GM23338 (cell line): Measurements from ENCODE around the gene CTNNA2. TPM values are rescaled to one million over a fixed set of nuclear protein-coding genes. Genes with fewer than 3 reads are reported as not detected.

ENCODE experiments used
- ATAC-seq: fragments of 200-7000 bp; cut with Tn5 transposase; 3 replicates; pipeline ENCODE4 v1.9.1; 2020
- DNase-seq: peaks from one replicate; pipeline ENCODE4 v3.0.0-alpha.2; 2015; ENCODE audit warnings: low spot score
- H2AFZ ChIP-seq: fragments of 200-600 bp; sonication (generic); 2 replicates; pipeline ENCODE4 v1.8.0; 2016; ENCODE audit warnings: antibody characterized with exemption, mild to moderate bottlenecking, moderate library complexity
- H3F3A ChIP-seq: fragments of 200-600 bp; sonication (generic); replicated peaks from 2 replicates; pipeline ENCODE4 v1.8.0; 2017; ENCODE audit warnings: antibody characterized with exemption, mixed run types, low read depth
- H3K27ac ChIP-seq: fragments of 200-600 bp; sonication (generic); 2 replicates; pipeline ENCODE4 v1.6.1; 2016; ENCODE audit warnings: low read depth
- H3K27me3 ChIP-seq: fragments of 200-600 bp; sonication (generic); 2 replicates; pipeline ENCODE4 v1.8.0; 2016; ENCODE audit warnings: mild to moderate bottlenecking, mixed run types, moderate library complexity; ENCODE audit not compliant: insufficient read depth
- H3K36me3 ChIP-seq: fragments of 200-600 bp; sonication (generic); 2 replicates; pipeline ENCODE4 v1.8.0; 2016; ENCODE audit warnings: mild to moderate bottlenecking; ENCODE audit not compliant: insufficient read depth
- H3K4me1 ChIP-seq: fragments of 200-600 bp; sonication (generic); 2 replicates; pipeline ENCODE4 v1.8.0; 2016; ENCODE audit warnings: mild to moderate bottlenecking, moderate library complexity; ENCODE audit not compliant: insufficient read depth
- H3K4me2 ChIP-seq: fragments of 200-600 bp; sonication (generic); 2 replicates; pipeline ENCODE4 v1.7.1; 2017; ENCODE audit warnings: mixed run types
- H3K4me3 ChIP-seq: fragments of 200-600 bp; sonication (generic); 2 replicates; pipeline ENCODE4 v1.6.1; 2016; ENCODE audit warnings: mixed run types
- H3K79me2 ChIP-seq: fragments of 200-600 bp; sonication (generic); replicated peaks from 2 replicates; pipeline ENCODE4 v1.8.0; 2017; ENCODE audit warnings: mild to moderate bottlenecking; ENCODE audit not compliant: insufficient read depth
- H3K9me2 ChIP-seq: fragments of 200-600 bp; sonication (generic); 2 replicates; pipeline ENCODE4 v1.8.0; 2017; ENCODE audit not compliant: insufficient read depth
- H4K20me1 ChIP-seq: fragments of 200-600 bp; sonication (generic); replicated peaks from 2 replicates; pipeline ENCODE4 v1.8.0; 2017; ENCODE audit warnings: mild to moderate bottlenecking; ENCODE audit not compliant: insufficient read depth
- H3K27ac Mint-ChIP-seq: 2 replicates; pipeline ENCODE4 v1.8.0; 2020; ENCODE audit warnings: inconsistent platforms, mild to moderate bottlenecking, moderate library complexity, mixed read lengths
- H3K27me3 Mint-ChIP-seq: 3 replicates; pipeline ENCODE4 v1.8.0; 2022; ENCODE audit warnings: low read depth, mild to moderate bottlenecking, moderate library complexity, mixed read lengths, inconsistent platforms; ENCODE audit not compliant: insufficient read depth, poor library complexity
- H3K36me3 Mint-ChIP-seq: 3 replicates; pipeline ENCODE4 v1.8.0; 2021; ENCODE audit warnings: low read depth, mild to moderate bottlenecking, inconsistent platforms, moderate library complexity, mixed read lengths
- H3K4me1 Mint-ChIP-seq: 3 replicates; pipeline ENCODE4 v1.8.0; 2020; ENCODE audit warnings: mild to moderate bottlenecking, inconsistent platforms, mixed read lengths
- H3K4me3 Mint-ChIP-seq: 3 replicates; pipeline ENCODE4 v1.8.0; 2021; ENCODE audit warnings: moderate library complexity, mild to moderate bottlenecking, inconsistent platforms, mixed read lengths
- H3K9me3 Mint-ChIP-seq: 3 replicates; pipeline ENCODE4 v1.8.0; 2020; ENCODE audit warnings: moderate library complexity, mild to moderate bottlenecking, inconsistent platforms, mixed read lengths
- CREB1 ChIP-seq: fragments of 250-450 bp; sonication (Bioruptor Pico); IDR thresholded peaks from 2 replicates; pipeline ENCODE4 v1.5.0; 2020; ENCODE audit warnings: low read depth, mild to moderate bottlenecking, moderate library complexity
- CTCF ChIP-seq, 2 experiments: fragments of 200-600 bp in 1 of 2; sonication (generic) in 1 of 2; conservative IDR thresholded peaks; 2 replicates each; pipeline versions ENCODE4 v1.5.1 to v1.6.1; 2016 to 2017; ENCODE audit warnings: antibody characterized with exemption in 2 of 2, low read depth in 2 of 2, mild to moderate bottlenecking in 2 of 2, moderate library complexity in 1 of 2
- ETS1 ChIP-seq: IDR thresholded peaks from 2 replicates; pipeline ENCODE4 v1.6.1; 2016; ENCODE audit warnings: antibody characterized with exemption
- EZH2 ChIP-seq: fragments of 200-600 bp; sonication (generic); IDR thresholded peaks from one replicate; pipeline ENCODE4 v1.8.0; 2017; ENCODE audit warnings: antibody characterized with exemption, mild to moderate bottlenecking, low read depth; ENCODE audit not compliant: unreplicated experiment
- EZH2phosphoT487 ChIP-seq: fragments of 200-600 bp; sonication (generic); IDR thresholded peaks from one replicate; pipeline ENCODE4 v1.8.1; 2018; ENCODE audit warnings: antibody characterized with exemption; ENCODE audit not compliant: unreplicated experiment
- JUNB ChIP-seq: IDR thresholded peaks from one replicate; pipeline ENCODE4 v1.6.1; 2016; ENCODE audit warnings: antibody characterized with exemption; ENCODE audit not compliant: unreplicated experiment
- NANOG ChIP-seq: IDR thresholded peaks from 2 replicates; pipeline ENCODE4 v1.6.1; 2016; ENCODE audit warnings: antibody characterized with exemption, borderline replicate concordance
- POLR2AphosphoS5 ChIP-seq: IDR thresholded peaks from 2 replicates; pipeline ENCODE4 v1.6.1; 2016; ENCODE audit warnings: antibody characterized with exemption, low read depth
- REST ChIP-seq: IDR thresholded peaks from one replicate; pipeline ENCODE4 v1.6.1; 2018; ENCODE audit warnings: antibody characterized with exemption; ENCODE audit not compliant: unreplicated experiment
- STAT1 ChIP-seq: IDR thresholded peaks from one replicate; pipeline ENCODE4 v1.6.1; 2016; ENCODE audit warnings: antibody characterized with exemption; ENCODE audit not compliant: unreplicated experiment
- ZNF114 ChIP-seq: fragments of 250-450 bp; sonication (Bioruptor Pico); IDR thresholded peaks from 2 replicates; pipeline ENCODE4 v1.5.0; 2020; ENCODE audit warnings: mild to moderate bottlenecking, moderate library complexity
- ZNF331 ChIP-seq: fragments of 250-450 bp; sonication (Bioruptor Pico); IDR thresholded peaks from 2 replicates; pipeline ENCODE4 v1.5.0; 2020; ENCODE audit warnings: low read depth, mild to moderate bottlenecking, moderate library complexity
- ZNF462 ChIP-seq: fragments of 250-450 bp; sonication (Bioruptor Pico); IDR thresholded peaks from 2 replicates; pipeline ENCODE4 v1.5.0; 2020; ENCODE audit warnings: mild to moderate bottlenecking, moderate library complexity
- polyA plus RNA-seq: library from polyadenylated mRNA; unstranded; fragments of >200 nt; fragmentation: Nextera tagmentation; extraction: Ambion mirVana; gene quantifications from 2 replicates; pipeline ENCODE4 v1.2.1, GENCODE V29; 2016
- total RNA-seq: library from RNA; depleted of rRNA; stranded (reverse); fragments of >200 nt; shearing (Covaris generic); gene quantifications from 2 replicates; pipeline ENCODE4 v1.2.3, GENCODE V29; 2014

Gene CTNNA2
- total and polyA plus RNA-seq, 2 experiments from 2014 or later, result 6.4 to 15.6 TPM

- Histone ChIP-seq H2AFZ (no peak overlapping the region), H3K79me2 (no peaks in the 10 kb centered on the region), H3K4me3 (no peak overlapping the region), H3K36me3 (no peaks in the 10 kb centered on the region; the same call in 1 of the 2 replicates), H3K27ac (no peak overlapping the region), H4K20me1 (no peaks in the 10 kb centered on the region), H3K27me3 (no peaks in the 10 kb centered on the region), H3K4me2 (no peak overlapping the region), H3K9me2 (peaks cover 3% of the 10 kb centered on the region), H3F3A (no peaks in the 10 kb centered on the region), H3K4me1 (peaks cover 15% of the 10 kb centered on the region)
- Mint-ChIP-seq H3K27me3 (peaks cover 6% of the 10 kb centered on the region), H3K4me3 (no peak overlapping the region), H3K36me3 (no peaks in the 10 kb centered on the region), H3K9me3 (no peaks in the 10 kb centered on the region), H3K4me1 (peaks cover 26% of the 10 kb centered on the region; the same call in 2 of the 3 replicates), H3K27ac (no peak overlapping the region)
- no peak for TF ChIP-seq ZNF331 (CRISPR knock-in tag)
- TF ChIP-seq JUNB, result no peak
- no peak for TF ChIP-seq NANOG
- TF ChIP-seq ETS1, result no peak
- TF ChIP-seq ZNF114 (CRISPR knock-in tag), result no peak
- TF ChIP-seq POLR2AphosphoS5, result no peak
- no peak for TF ChIP-seq EZH2phosphoT487
- no peak for TF ChIP-seq CREB1 (CRISPR knock-in tag)
- TF ChIP-seq STAT1, result no peak
- no peak for TF ChIP-seq ZNF462 (CRISPR knock-in tag)
- TF ChIP-seq REST, result no peak
- no peak for TF ChIP-seq CTCF (conservative IDR thresholded peaks at IDR 0.05; ENCODE audit: low read depth in 2 of 2)
- no peak for TF ChIP-seq EZH2
- no peak for DNase-seq
- ATAC-seq, result no peak
Observed at GRCh38 chr2:80467262-80467811, 954.5 kb downstream of the CTNNA2 start.
